H1 (cell line): ENCODE data around the gene RPRD1A. TPM values are rescaled to one million over a fixed set of nuclear protein-coding genes. Genes with fewer than 3 reads are reported as not detected.

Experiments
- CTCF ChIA-PET: fragments of 300-600 bp; sonication (Branson Sonifier 250); formaldehyde crosslinking; loops from one replicate; lab custom pipeline; 2021; ENCODE audit not compliant: partially characterized antibody; lab: Charles Lee
- POLR2A ChIA-PET: fragments of 300-600 bp; sonication (Branson Sonifier 250); formaldehyde crosslinking; loops from one replicate; lab custom pipeline; 2021; ENCODE audit warnings: inconsistent platforms; ENCODE audit not compliant: partially characterized antibody; lab: Charles Lee
- DNase-seq, 2 experiments: peaks; one replicate each; pipeline versions ENCODE4 v3.0.0 to v3.0.0-alpha.2; 2010 to 2022; ENCODE audit warnings: low spot score in 2 of 2, low read depth in 1 of 2, mixed read lengths in 1 of 2
- FAIRE-seq: peaks from 2 replicates; lab custom pipeline; 2011; peaks lifted over from hg19 to GRCh38; lab: Jason Lieb, UNC
- H2AFZ ChIP-seq: 2 replicates; pipeline ENCODE4 v1.8.1; 2012; ENCODE audit warnings: low read length, inconsistent platforms
- H2AK5ac ChIP-seq: 2 replicates; pipeline ENCODE4 v1.6.1; 2013; ENCODE audit warnings: low read depth, low read length
- H2BK120ac ChIP-seq: replicated peaks from 2 replicates; pipeline ENCODE3; 2013; ENCODE audit warnings: low read depth, low read length, inconsistent platforms
- H2BK12ac ChIP-seq: 2 replicates; pipeline ENCODE4 v1.6.1; 2013; ENCODE audit warnings: low read depth, low read length
- H2BK15ac ChIP-seq: 2 replicates; pipeline ENCODE4 v1.6.1; 2013; ENCODE audit warnings: low read length
- H2BK20ac ChIP-seq: 2 replicates; pipeline ENCODE4 v1.6.1; 2013; ENCODE audit warnings: low read length
- H2BK5ac ChIP-seq: 2 replicates; pipeline ENCODE4 v1.6.1; 2013; ENCODE audit warnings: low read depth, low read length
- H3K14ac ChIP-seq: 2 replicates; pipeline ENCODE4 v1.6.1; 2013; ENCODE audit warnings: inconsistent platforms; ENCODE audit not compliant: insufficient read length
- H3K18ac ChIP-seq: 2 replicates; pipeline ENCODE4 v1.6.1; 2013; ENCODE audit warnings: low read length; ENCODE audit errors: extremely low read depth
- H3K23ac ChIP-seq: 2 replicates; pipeline ENCODE4 v1.6.1; 2013; ENCODE audit warnings: inconsistent platforms; ENCODE audit not compliant: insufficient read length
- H3K23me2 ChIP-seq: 2 replicates; pipeline ENCODE4 v1.6.1; 2013; ENCODE audit warnings: low read depth, low read length
- H3K27ac ChIP-seq: 2 replicates; pipeline ENCODE4 v1.6.1; 2011; ENCODE audit warnings: low read depth, low read length, inconsistent platforms
- H3K27me3 ChIP-seq, 4 experiments: replicated peaks in 1 of 4; 1 replicate in 1 of 4; 2 replicates in 3 of 4; pipeline versions ENCODE4 v1.6.1 to v1.8.1; 2011 to 2013; ENCODE audit warnings: low read length in 3 of 4, mild to moderate bottlenecking in 3 of 4, inconsistent platforms in 2 of 4, mixed read lengths in 2 of 4, moderate library complexity in 1 of 4; ENCODE audit not compliant: control insufficient read depth in 3 of 4, insufficient read depth in 3 of 4; ENCODE audit errors: extremely low read depth in 1 of 4
- H3K36me3 ChIP-seq, 4 experiments: 2 replicates each; pipeline versions ENCODE4 v1.6.1 to v1.8.1; 2011 to 2013; ENCODE audit warnings: mild to moderate bottlenecking in 4 of 4, low read length in 3 of 4, moderate library complexity in 2 of 4, control low read depth in 1 of 4, inconsistent platforms in 1 of 4; ENCODE audit not compliant: insufficient read depth in 4 of 4, control insufficient read depth in 2 of 4
- H3K4ac ChIP-seq: replicated peaks from 2 replicates; pipeline ENCODE3; 2013; ENCODE audit warnings: low read length, low read depth, mixed read lengths, inconsistent platforms; ENCODE audit not compliant: insufficient read length
- H3K4me1 ChIP-seq, 4 experiments: replicated peaks in 1 of 4; 1 replicate in 1 of 4; 2 replicates in 3 of 4; pipeline versions ENCODE4 v1.6.1 to v1.8.1; 2011 to 2013; ENCODE audit warnings: low read length in 3 of 4, inconsistent platforms in 2 of 4, mixed read lengths in 1 of 4; ENCODE audit not compliant: insufficient read depth in 4 of 4, control insufficient read depth in 3 of 4
- H3K4me2 ChIP-seq, 2 experiments: 2 replicates each; pipeline versions ENCODE4 v1.6.1 to v1.8.1; 2011 to 2013; ENCODE audit warnings: low read depth in 2 of 2, low read length in 2 of 2, control low read depth in 1 of 2, inconsistent platforms in 1 of 2, mild to moderate bottlenecking in 1 of 2; ENCODE audit not compliant: insufficient read depth in 1 of 2
- H3K4me3 ChIP-seq, 4 experiments: fragments of 200-600, 300-600 bp in 1 of 4; sonication (generic), shearing (Covaris generic), sonication (Bioruptor Twin) in 1 of 4; 2 replicates each; pipeline versions ENCODE4 v1.5.1 to v1.8.1; 2011 to 2016; ENCODE audit warnings: low read length in 4 of 4, low read depth in 3 of 4, control low read depth in 2 of 4, inconsistent platforms in 2 of 4, mild to moderate bottlenecking in 2 of 4, mixed read lengths in 1 of 4, moderate library complexity in 1 of 4; ENCODE audit not compliant: insufficient read depth in 2 of 4; ENCODE audit errors: extremely low read depth in 1 of 4
- H3K56ac ChIP-seq: replicated peaks from 2 replicates; pipeline ENCODE3; 2013; ENCODE audit warnings: low read depth, mild to moderate bottlenecking, mixed read lengths, low read length, inconsistent platforms; ENCODE audit not compliant: insufficient read length
- H3K79me1 ChIP-seq: 2 replicates; pipeline ENCODE4 v1.6.1; 2013; ENCODE audit warnings: low read depth, low read length, control low read depth
- H3K79me2 ChIP-seq, 2 experiments: 2 replicates each; pipeline versions ENCODE4 v1.6.1 to v1.8.1; 2012 to 2013; ENCODE audit warnings: low read length in 2 of 2, mild to moderate bottlenecking in 2 of 2, inconsistent platforms in 1 of 2; ENCODE audit not compliant: insufficient read depth in 2 of 2, control insufficient read depth in 1 of 2
- H3K9ac ChIP-seq, 4 experiments: replicated peaks in 1 of 4; 1 replicate in 1 of 4; 2 replicates in 3 of 4; pipeline versions ENCODE4 v1.6.1 to v1.8.1; 2011 to 2013; ENCODE audit warnings: low read depth in 3 of 4, low read length in 3 of 4, control low read depth in 2 of 4, mild to moderate bottlenecking in 2 of 4, moderate library complexity in 2 of 4, inconsistent platforms in 1 of 4; ENCODE audit errors: extremely low read depth in 1 of 4
- H3K9me3 ChIP-seq, 2 experiments: 2 replicates each; pipeline versions ENCODE4 v1.6.1 to v1.8.1; 2012 to 2013; ENCODE audit warnings: mild to moderate bottlenecking in 2 of 2, moderate library complexity in 2 of 2, control low read depth in 1 of 2, inconsistent platforms in 1 of 2, low read depth in 1 of 2, low read length in 1 of 2, mixed read lengths in 1 of 2; ENCODE audit not compliant: insufficient read depth in 2 of 2
- H4K20me1 ChIP-seq, 2 experiments: replicated peaks in 1 of 2; 2 replicates each; pipeline versions ENCODE3 to v1.8.1; 2011 to 2013; ENCODE audit warnings: inconsistent platforms in 2 of 2, low read length in 2 of 2, mild to moderate bottlenecking in 1 of 2; ENCODE audit not compliant: insufficient read depth in 2 of 2, control insufficient read depth in 1 of 2
- H4K5ac ChIP-seq: 2 replicates; pipeline ENCODE4 v1.6.1; 2013; ENCODE audit warnings: low read length, low read depth, mixed read lengths, inconsistent platforms; ENCODE audit not compliant: insufficient read length
- H4K8ac ChIP-seq: 2 replicates; pipeline ENCODE4 v1.8.0; 2013; ENCODE audit warnings: mild to moderate bottlenecking, moderate library complexity, low read length, inconsistent platforms; ENCODE audit not compliant: insufficient read depth; ENCODE audit errors: extremely low read depth
- H4K91ac ChIP-seq: replicated peaks from 2 replicates; pipeline ENCODE3; 2013; ENCODE audit warnings: low read length, mixed read lengths, inconsistent platforms; ENCODE audit not compliant: insufficient read length
- ASH2L ChIP-seq: fragments of 200-600, 300-600 bp; sonication (generic); IDR thresholded peaks from one replicate; pipeline ENCODE4 v1.7.1; 2017; ENCODE audit warnings: low read length
- SP1 ChIP-seq: IDR thresholded peaks from 2 replicates; pipeline ENCODE4 v1.6.1; 2011; ENCODE audit warnings: low read depth, low read length
- WGBS, 2 experiments: shearing (Covaris generic) in 1 of 2; methylation state at CpG; one replicate each; pipeline versions ENCODE4 v1.1.6 to v1.1.7; 2013 to 2015; ENCODE audit warnings: low lambda C conversion rate in 2 of 2, mixed read lengths in 2 of 2, inconsistent platforms in 1 of 2, low coverage in 1 of 2, missing lambda C conversion rate in 1 of 2; ENCODE audit not compliant: insufficient replicate concordance in 2 of 2, insufficient coverage in 1 of 2, insufficient read length in 1 of 2; ENCODE audit errors: extremely low coverage in 1 of 2, missing lambda C conversion rate in 1 of 2; 5-methylcytosine and 5-hydroxymethylcytosine counted together
- polyA plus RNA-seq, 7 experiments: library from polyadenylated mRNA; depleted of rRNA in 3 of 7; stranded (reverse) in 5 of 7; unstranded in 2 of 7; fragments of >200 nt in 5 of 7; fragments of 200-250 nt in 2 of 7; gene quantifications; 1 replicate in 5 of 7; 2 replicates in 1 of 7; 4 replicates in 1 of 7; pipeline versions ENCODE4 v1.2.1 to v1.2.3, GENCODE V29; 2011 to 2013; ENCODE audit warnings: missing spikeins in 2 of 7, mixed read lengths in 2 of 7
- total RNA-seq: library from RNA; stranded (reverse); fragmentation: NEBNext Ultra II Directional; extraction: Animal tissue kit (Norgen Biotek cat#: 25700); gene quantifications from 2 replicates; pipeline ENCODE4 v1.2.1, GENCODE V29; 2021

Gene RPRD1A
- total and polyA plus RNA-seq, 2 of the 8 experiments (the other 6 are each of a cell fraction or from before 2014, with no cell fraction given) = 40.5 to 106 TPM

- peaks cover 39 to 80% of the 10 kb centered on the region in 2 experiments for H3K79me2 ChIP-seq
- H3K27ac ChIP-seq = no peak overlapping the region
- H4K91ac ChIP-seq = no peak overlapping the region
- H3K4ac ChIP-seq = no peak overlapping the region
- no peak overlapping the region for H2BK120ac ChIP-seq
- no peak overlapping the region for H3K14ac ChIP-seq
- POLR2A ChIA-PET = no interaction called here
- H4K20me1 ChIP-seq = peaks cover 6 to 11% of the 10 kb centered on the region in 2 experiments
- TF ChIP-seq ASH2L (no peak), SP1 (0 out of 2 replicates have a peak, but pooled peaks have one; percentile 55)
- TF ChIP-seq, all 59 proteins: peak for 1
- peaks cover 0 to 7% (median 3%) of the 10 kb centered on the region in 4 experiments; a peak in 3 of 7 replicates for H3K4me1 ChIP-seq
- 90% methylated on average over 31 of the region's 31 CpGs; no CpG with 5 or more reads in 1 of the 2 experiments for WGBS, 2 experiments
- CTCF ChIA-PET = interaction anchor here (0.7 to 1.5 kb wide), 9 partner anchors 12 to 705 kb away, joined by 3 to 4 read pairs (median 3); no protein-coding TSS in a partner anchor
- H2BK5ac ChIP-seq = no peak overlapping the region
- H4K8ac ChIP-seq = no peak overlapping the region
- H2AFZ ChIP-seq = no peak overlapping the region
- H3K23ac ChIP-seq = no peak overlapping the region
- H3K18ac ChIP-seq = no peak overlapping the region
- no peak overlapping the region for H4K5ac ChIP-seq
- no peak overlapping the region for H2BK15ac ChIP-seq
- no peak overlapping the region for H3K9ac ChIP-seq
- peaks cover 4% of the 10 kb centered on the region; the same call in 1 of the 2 replicates for H3K23me2 ChIP-seq
- H3K56ac ChIP-seq = no peak overlapping the region
- no peaks in the 10 kb centered on the region; the same call in 1 of the 2 replicates for H3K79me1 ChIP-seq
- H3K9me3 ChIP-seq = no peaks in the 10 kb centered on the region
- no peak overlapping the region for H2AK5ac ChIP-seq
- H2BK12ac ChIP-seq = no peak overlapping the region
- H3K36me3 ChIP-seq = peaks cover 0 to 4% (median 0%) of the 10 kb centered on the region in 4 experiments; a peak in 1 of 8 replicates
- no peaks in the 10 kb centered on the region for H3K27me3 ChIP-seq
- peak overlapping the region in 1 of 2 experiments; percentile 28; a peak in 1 of 4 replicates for H3K4me2 ChIP-seq
- no peak for FAIRE-seq
- DNase-seq = peak in 1 of 2 experiments; percentile 55
- no peak overlapping the region; a peak in 1 of 8 replicates for H3K4me3 ChIP-seq
- H2BK20ac ChIP-seq = no peak overlapping the region
These were observed 3.1 kb downstream of the RPRD1A start for GRCh38 chr18:36064027-36064808.
